SK-N-SH (cell line): Measurements from ENCODE around the gene TULP1. TPM values are rescaled to one million over a fixed set of nuclear protein-coding genes. Genes with fewer than 3 reads are reported as not detected.

Experiments used
- CTCF ChIA-PET: fragments of 300-600, 350-600 bp; formaldehyde crosslinking; extraction: SDS; loops from one replicate; lab custom pipeline; 2021; lab: Yijun Ruan, JAX
- POLR2A ChIA-PET: fragments of 350-600 bp; sonication (Branson Sonifier 250); formaldehyde crosslinking; extraction: SDS; loops from one replicate; lab custom pipeline; 2020; ENCODE audit warnings: antibody characterized with exemption, inconsistent platforms; lab: Yijun Ruan, JAX
- DNase-seq: peaks from one replicate; pipeline ENCODE4 v3.0.0; 2012
- H2AFZ ChIP-seq: fragments of 200-600 bp; sonication (generic); 2 replicates; pipeline ENCODE4 v1.8.1; 2016; ENCODE audit warnings: antibody characterized with exemption, mild to moderate bottlenecking, low read depth
- H3F3A ChIP-seq: fragments of 200-600 bp; sonication (generic); replicated peaks from 2 replicates; pipeline ENCODE3; 2016; ENCODE audit warnings: antibody characterized with exemption, mild to moderate bottlenecking; ENCODE audit not compliant: insufficient read depth
- H3K27ac ChIP-seq, 2 experiments: fragments of 200-500 bp in 1 of 2; fragments of 200-600 bp in 1 of 2; sonication (Bioruptor generic) in 1 of 2; sonication (generic), shearing (Covaris generic) in 1 of 2; 2 replicates each; pipeline versions ENCODE4 v1.5.1 to v1.6.1; 2014 to 2016; ENCODE audit warnings: low read depth in 2 of 2, inconsistent platforms in 1 of 2, low read length in 1 of 2, mild to moderate bottlenecking in 1 of 2, mixed read lengths in 1 of 2
- H3K27me3 ChIP-seq: fragments of 200-600 bp; sonication (generic), shearing (Covaris generic); 2 replicates; pipeline ENCODE4 v1.6.1; 2016; ENCODE audit warnings: mixed run types; ENCODE audit not compliant: insufficient read depth
- H3K36me3 ChIP-seq, 2 experiments: fragments of 200-500 bp in 1 of 2; fragments of 200-600 bp in 1 of 2; sonication (Bioruptor generic) in 1 of 2; sonication (generic) in 1 of 2; replicated peaks in 1 of 2; 2 replicates each; pipeline versions ENCODE3 to v1.5.1; 2014 to 2016; ENCODE audit warnings: low read length in 1 of 2, mild to moderate bottlenecking in 1 of 2; ENCODE audit not compliant: insufficient read depth in 2 of 2, control insufficient read depth in 1 of 2
- H3K4me1 ChIP-seq, 2 experiments: fragments of 200-500 bp in 1 of 2; fragments of 200-600 bp in 1 of 2; sonication (Bioruptor generic) in 1 of 2; sonication (generic), shearing (Covaris generic) in 1 of 2; 2 replicates each; pipeline versions ENCODE4 v1.5.1 to v1.6.1; 2014 to 2016; ENCODE audit warnings: low read depth in 1 of 2, low read length in 1 of 2, mixed run types in 1 of 2; ENCODE audit not compliant: insufficient read depth in 2 of 2, control insufficient read depth in 1 of 2
- H3K4me2 ChIP-seq: fragments of 200-600 bp; sonication (generic), shearing (Covaris generic); 2 replicates; pipeline ENCODE4 v1.6.1; 2017; ENCODE audit warnings: mixed run types
- H3K4me3 ChIP-seq, 2 experiments: fragments of 200-500 bp in 1 of 2; fragments of 200-600 bp in 1 of 2; sonication (Bioruptor generic) in 1 of 2; sonication (generic), shearing (Covaris generic) in 1 of 2; 2 replicates each; pipeline versions ENCODE4 v1.5.1 to v1.8.1; 2014 to 2016; ENCODE audit warnings: low read depth in 2 of 2, inconsistent platforms in 1 of 2, low read length in 1 of 2, mild to moderate bottlenecking in 1 of 2, mixed read lengths in 1 of 2, moderate library complexity in 1 of 2
- H3K79me2 ChIP-seq: fragments of 200-600 bp; sonication (generic); 2 replicates; pipeline ENCODE4 v1.8.1; 2017; ENCODE audit warnings: mild to moderate bottlenecking; ENCODE audit not compliant: insufficient read depth
- H3K9ac ChIP-seq: fragments of 200-600 bp; sonication (generic); 2 replicates; pipeline ENCODE4 v1.6.1; 2017; ENCODE audit warnings: mixed run types
- H3K9me2 ChIP-seq: fragments of 200-600 bp; sonication (generic); 2 replicates; pipeline ENCODE4 v1.6.1; 2017; ENCODE audit warnings: mixed run types
- H3K9me3 ChIP-seq: fragments of 200-600 bp; sonication (generic); 2 replicates; pipeline ENCODE4 v1.6.1; 2017; ENCODE audit warnings: mixed run types, mild to moderate bottlenecking, moderate library complexity
- H4K20me1 ChIP-seq: fragments of 200-600 bp; sonication (generic); 2 replicates; pipeline ENCODE4 v1.6.1; 2017; ENCODE audit warnings: mild to moderate bottlenecking, mixed run types; ENCODE audit not compliant: insufficient read depth
- ELF1 ChIP-seq: IDR thresholded peaks from 2 replicates; pipeline ENCODE4 v1.4.0; 2012
- EP300 ChIP-seq, 2 experiments: IDR thresholded peaks; 2 replicates each; pipeline versions ENCODE4 v1.4.0 to v1.6.1; 2012; ENCODE audit warnings: borderline replicate concordance in 1 of 2, low read depth in 1 of 2, low read length in 1 of 2
- EZH2phosphoT487 ChIP-seq: fragments of 200-600 bp; sonication (generic); IDR thresholded peaks from 2 replicates; pipeline ENCODE4 v1.6.1; 2017; ENCODE audit warnings: low read depth, mixed run types, mild to moderate bottlenecking, antibody characterized with exemption, moderate library complexity, borderline replicate concordance
- FOSL2 ChIP-seq: IDR thresholded peaks from 2 replicates; pipeline ENCODE4 v1.4.0; 2012; ENCODE audit warnings: low read depth, mild to moderate bottlenecking, moderate library complexity, borderline replicate concordance
- FOXJ3 ChIP-seq: sonication (generic); formaldehyde crosslinking; IDR thresholded peaks from 2 replicates; pipeline ENCODE4 v1.5.1; 2020; ENCODE audit warnings: mild to moderate bottlenecking, missing genetic modification reagents
- GABPA ChIP-seq: IDR thresholded peaks from 2 replicates; pipeline ENCODE4 v1.4.0; 2012; ENCODE audit warnings: low read depth, mild to moderate bottlenecking
- JUND ChIP-seq: IDR thresholded peaks from 2 replicates; pipeline ENCODE4 v1.4.0; 2012
- POLR2AphosphoS5 ChIP-seq: IDR thresholded peaks from 2 replicates; pipeline ENCODE4 v1.6.1; 2012; ENCODE audit warnings: low read depth, low read length
- RCOR1 ChIP-seq: fragments of 150-350 bp; IDR thresholded peaks from 2 replicates; pipeline ENCODE4 v1.6.1; 2017; ENCODE audit warnings: antibody characterized with exemption, low read length
- SMC3 ChIP-seq: IDR thresholded peaks from 2 replicates; pipeline ENCODE4 v1.6.1; 2012; ENCODE audit warnings: low read depth, low read length, improper control_type of control experiment
- TEAD4 ChIP-seq: IDR thresholded peaks from 2 replicates; pipeline ENCODE4 v1.4.0; 2012; ENCODE audit warnings: mild to moderate bottlenecking, borderline replicate concordance; ENCODE audit not compliant: insufficient read depth
- WGBS: methylation state at CpG from one replicate; pipeline ENCODE4 v1.1.6; 2017; ENCODE audit warnings: low lambda C conversion rate; 5-methylcytosine and 5-hydroxymethylcytosine counted together
- polyA plus RNA-seq, 3 experiments: library from polyadenylated mRNA; depleted of rRNA; stranded (reverse); fragments of >200 nt; gene quantifications; 2 replicates each; pipeline ENCODE4 v1.2.3, GENCODE V29; 2012
- TF ChIP-seq, protein P1 (sequence below): fragments of 200-600 bp; sonication (generic); IDR thresholded peaks from 2 replicates; pipeline ENCODE4 v1.6.1; 2017; ENCODE audit warnings: antibody characterized with exemption, mild to moderate bottlenecking, moderate library complexity
- TF ChIP-seq, protein P2 (sequence below): IDR thresholded peaks from 2 replicates; pipeline ENCODE4 v1.6.1; 2012; ENCODE audit warnings: mild to moderate bottlenecking, low read depth, low read length, moderate library complexity
- TF ChIP-seq, protein P3 (sequence below): IDR thresholded peaks from 2 replicates; pipeline ENCODE4 v1.4.0; 2012; ENCODE audit warnings: low read depth

Gene TULP1
- polyA plus RNA-seq, 1 of the 3 experiments (the other 2 are of a cell fraction): not detected

- TF ChIP-seq, protein P1, sequence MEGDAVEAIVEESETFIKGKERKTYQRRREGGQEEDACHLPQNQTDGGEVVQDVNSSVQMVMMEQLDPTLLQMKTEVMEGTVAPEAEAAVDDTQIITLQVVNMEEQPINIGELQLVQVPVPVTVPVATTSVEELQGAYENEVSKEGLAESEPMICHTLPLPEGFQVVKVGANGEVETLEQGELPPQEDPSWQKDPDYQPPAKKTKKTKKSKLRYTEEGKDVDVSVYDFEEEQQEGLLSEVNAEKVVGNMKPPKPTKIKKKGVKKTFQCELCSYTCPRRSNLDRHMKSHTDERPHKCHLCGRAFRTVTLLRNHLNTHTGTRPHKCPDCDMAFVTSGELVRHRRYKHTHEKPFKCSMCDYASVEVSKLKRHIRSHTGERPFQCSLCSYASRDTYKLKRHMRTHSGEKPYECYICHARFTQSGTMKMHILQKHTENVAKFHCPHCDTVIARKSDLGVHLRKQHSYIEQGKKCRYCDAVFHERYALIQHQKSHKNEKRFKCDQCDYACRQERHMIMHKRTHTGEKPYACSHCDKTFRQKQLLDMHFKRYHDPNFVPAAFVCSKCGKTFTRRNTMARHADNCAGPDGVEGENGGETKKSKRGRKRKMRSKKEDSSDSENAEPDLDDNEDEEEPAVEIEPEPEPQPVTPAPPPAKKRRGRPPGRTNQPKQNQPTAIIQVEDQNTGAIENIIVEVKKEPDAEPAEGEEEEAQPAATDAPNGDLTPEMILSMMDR: no peak
- TF ChIP-seq, protein P2, sequence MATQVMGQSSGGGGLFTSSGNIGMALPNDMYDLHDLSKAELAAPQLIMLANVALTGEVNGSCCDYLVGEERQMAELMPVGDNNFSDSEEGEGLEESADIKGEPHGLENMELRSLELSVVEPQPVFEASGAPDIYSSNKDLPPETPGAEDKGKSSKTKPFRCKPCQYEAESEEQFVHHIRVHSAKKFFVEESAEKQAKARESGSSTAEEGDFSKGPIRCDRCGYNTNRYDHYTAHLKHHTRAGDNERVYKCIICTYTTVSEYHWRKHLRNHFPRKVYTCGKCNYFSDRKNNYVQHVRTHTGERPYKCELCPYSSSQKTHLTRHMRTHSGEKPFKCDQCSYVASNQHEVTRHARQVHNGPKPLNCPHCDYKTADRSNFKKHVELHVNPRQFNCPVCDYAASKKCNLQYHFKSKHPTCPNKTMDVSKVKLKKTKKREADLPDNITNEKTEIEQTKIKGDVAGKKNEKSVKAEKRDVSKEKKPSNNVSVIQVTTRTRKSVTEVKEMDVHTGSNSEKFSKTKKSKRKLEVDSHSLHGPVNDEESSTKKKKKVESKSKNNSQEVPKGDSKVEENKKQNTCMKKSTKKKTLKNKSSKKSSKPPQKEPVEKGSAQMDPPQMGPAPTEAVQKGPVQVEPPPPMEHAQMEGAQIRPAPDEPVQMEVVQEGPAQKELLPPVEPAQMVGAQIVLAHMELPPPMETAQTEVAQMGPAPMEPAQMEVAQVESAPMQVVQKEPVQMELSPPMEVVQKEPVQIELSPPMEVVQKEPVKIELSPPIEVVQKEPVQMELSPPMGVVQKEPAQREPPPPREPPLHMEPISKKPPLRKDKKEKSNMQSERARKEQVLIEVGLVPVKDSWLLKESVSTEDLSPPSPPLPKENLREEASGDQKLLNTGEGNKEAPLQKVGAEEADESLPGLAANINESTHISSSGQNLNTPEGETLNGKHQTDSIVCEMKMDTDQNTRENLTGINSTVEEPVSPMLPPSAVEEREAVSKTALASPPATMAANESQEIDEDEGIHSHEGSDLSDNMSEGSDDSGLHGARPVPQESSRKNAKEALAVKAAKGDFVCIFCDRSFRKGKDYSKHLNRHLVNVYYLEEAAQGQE: no peak
- TF ChIP-seq EP300 (IDR thresholded peaks at IDR 0.05; ENCODE audit: borderline replicate concordance in 1 of 2, low read depth in 1 of 2, low read length in 1 of 2) (no peak), EZH2phosphoT487 (no peak), POLR2AphosphoS5 (no peak), TEAD4 (no peak)
Observed at GRCh38 chr6:35465646-35466045, 47.0 kb downstream of the TULP1 start (continued).

DNA sequence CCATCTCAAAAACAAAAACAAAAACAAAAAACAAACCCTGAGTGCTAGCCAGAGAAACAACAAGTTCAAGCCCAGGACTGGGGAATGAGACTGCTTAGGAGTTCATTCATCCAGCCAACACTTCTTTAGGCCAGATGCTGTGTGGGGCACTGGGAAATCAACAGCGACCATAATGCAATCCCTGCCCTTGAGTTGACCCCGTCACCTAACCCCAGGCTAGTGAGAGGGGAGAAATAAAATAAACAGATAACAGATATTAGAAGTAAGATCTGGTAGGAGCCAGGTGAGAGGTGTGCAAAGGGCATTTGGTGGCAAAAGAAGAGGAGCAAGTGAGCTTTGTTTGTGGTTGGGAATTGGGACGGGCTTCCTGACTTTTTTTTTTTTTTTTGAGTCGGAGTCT is 49.4 kb downstream of the TULP1 start:
- H3K4me2 ChIP-seq: no peak overlapping the region

More for the DNA sequence above, 49.4 kb downstream of the TULP1 start:
- Histone ChIP-seq H3K36me3 (peaks cover 0 to 5% of the 10 kb centered on the region in 2 experiments), H3K9me2 (no peaks in the 10 kb centered on the region), H3K4me3 (no peak overlapping the region)
- CTCF ChIA-PET: interaction anchor here (1.0 kb wide), 1 partner anchor 121 kb away, joined by 3 read pairs; no protein-coding TSS in a partner anchor
- TF ChIP-seq, protein P3, sequence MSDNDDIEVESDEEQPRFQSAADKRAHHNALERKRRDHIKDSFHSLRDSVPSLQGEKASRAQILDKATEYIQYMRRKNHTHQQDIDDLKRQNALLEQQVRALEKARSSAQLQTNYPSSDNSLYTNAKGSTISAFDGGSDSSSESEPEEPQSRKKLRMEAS: no peak
- TF ChIP-seq TEAD4 (no peak), FOSL2 (no peak), FOXJ3 (no peak), RCOR1 (no peak), EP300 (IDR thresholded peaks at IDR 0.05; ENCODE audit: borderline replicate concordance in 1 of 2, low read depth in 1 of 2, low read length in 1 of 2) (no peak), ELF1 (no peak), JUND (no peak), GABPA (no peak), EZH2phosphoT487 (no peak), SMC3 (no peak)
- TF ChIP-seq, all 33 proteins: peak for 0
- Histone ChIP-seq H4K20me1 (no peaks in the 10 kb centered on the region), H3K9me3 (no peaks in the 10 kb centered on the region), H3K79me2 (peaks cover 2% of the 10 kb centered on the region), H2AFZ (no peak overlapping the region), H3F3A (peaks cover under 1% of the 10 kb centered on the region), H3K27me3 (no peaks in the 10 kb centered on the region), H3K9ac (no peak overlapping the region), H3K27ac (no peak overlapping the region), H3K4me1 (peaks cover 0 to 5% of the 10 kb centered on the region in 2 experiments; a peak in 1 of 4 replicates)
- DNase-seq: no peak
- WGBS: 80% methylated on average over 4 of the region's 4 CpGs
- POLR2A ChIA-PET: no interaction called here
